Small intestine (tissue), 7 donors: ENCODE data around the gene EXD3. TPM values are rescaled to one million over a fixed set of nuclear protein-coding genes. Genes with fewer than 3 reads are reported as not detected.
A peak's percentile ranks its signal among the peaks of the same experiment; 100 is the strongest.

Source experiments
- DNase-seq, 2 donors: peaks; one replicate each; pipeline versions ENCODE4 v3.0.0 to v3.0.0-alpha.2; 2013
- FAIRE-seq: peaks from 2 replicates; lab custom pipeline; 2012; peaks lifted over from hg19 to GRCh38; lab: Jason Lieb, UNC
- H3K27ac ChIP-seq, 3 donors: one replicate each; pipeline ENCODE4 v1.5.1; 2013; ENCODE audit warnings: low read length in 2 of 3, mild to moderate bottlenecking in 2 of 3, control low read depth in 1 of 3, inconsistent platforms in 1 of 3, low read depth in 1 of 3, moderate library complexity in 1 of 3
- H3K27me3 ChIP-seq, 3 donors: one replicate each; pipeline ENCODE4 v1.6.1; 2013; ENCODE audit warnings: low read length in 3 of 3, inconsistent platforms in 1 of 3; ENCODE audit not compliant: control insufficient read depth in 3 of 3, insufficient read depth in 3 of 3
- H3K36me3 ChIP-seq, 3 donors: one replicate each; pipeline ENCODE4 v1.6.1; 2013; ENCODE audit warnings: low read length in 3 of 3, inconsistent platforms in 1 of 3, low read depth in 1 of 3, mild to moderate bottlenecking in 1 of 3, moderate library complexity in 1 of 3; ENCODE audit not compliant: control insufficient read depth in 3 of 3, insufficient read depth in 2 of 3
- H3K4me1 ChIP-seq, 3 donors: one replicate each; pipeline ENCODE4 v1.6.1; 2013; ENCODE audit warnings: low read length in 2 of 3, inconsistent platforms in 1 of 3, low read depth in 1 of 3, mild to moderate bottlenecking in 1 of 3, moderate library complexity in 1 of 3; ENCODE audit not compliant: control insufficient read depth in 3 of 3, insufficient read depth in 2 of 3
- H3K4me3 ChIP-seq, 3 donors: one replicate each; pipeline ENCODE4 v1.5.1; 2013; ENCODE audit warnings: low read length in 3 of 3, control low read depth in 1 of 3, inconsistent platforms in 1 of 3, low read depth in 1 of 3, mild to moderate bottlenecking in 1 of 3, moderate library complexity in 1 of 3
- H3K9me3 ChIP-seq, 2 donors: one replicate each; pipeline ENCODE4 v1.6.1; 2013; ENCODE audit warnings: low read depth in 1 of 2, low read length in 1 of 2; ENCODE audit not compliant: control insufficient read depth in 2 of 2, insufficient read depth in 1 of 2
- WGBS, 3 donors: extraction: QIAGEN DNeasy Blood & Tissue Kit; methylation state at CpG; one replicate each; pipeline ENCODE4 v1.1.7; 2013; 5-methylcytosine and 5-hydroxymethylcytosine counted together
- polyA plus RNA-seq, 4 donors: library from polyadenylated mRNA; stranded (reverse) in 3 of 4; unstranded in 1 of 4; fragments of 200-250 nt in 3 of 4; fragments of 120-200 nt in 1 of 4; gene quantifications; one replicate each; pipeline versions ENCODE4 v1.2.1 to v1.2.3, GENCODE V29; 2013
- donor health status: healthy with polysubstance abuse.
- donor health status: control.
- donor health status: control.
- donor health status: Bipolar disorder and iron deficiency.
- donor health status: healthy.

EXD3 gene
- polyA plus RNA-seq, 4 donors = 15.0 to 47.8 (median 32.4) TPM

DNA sequence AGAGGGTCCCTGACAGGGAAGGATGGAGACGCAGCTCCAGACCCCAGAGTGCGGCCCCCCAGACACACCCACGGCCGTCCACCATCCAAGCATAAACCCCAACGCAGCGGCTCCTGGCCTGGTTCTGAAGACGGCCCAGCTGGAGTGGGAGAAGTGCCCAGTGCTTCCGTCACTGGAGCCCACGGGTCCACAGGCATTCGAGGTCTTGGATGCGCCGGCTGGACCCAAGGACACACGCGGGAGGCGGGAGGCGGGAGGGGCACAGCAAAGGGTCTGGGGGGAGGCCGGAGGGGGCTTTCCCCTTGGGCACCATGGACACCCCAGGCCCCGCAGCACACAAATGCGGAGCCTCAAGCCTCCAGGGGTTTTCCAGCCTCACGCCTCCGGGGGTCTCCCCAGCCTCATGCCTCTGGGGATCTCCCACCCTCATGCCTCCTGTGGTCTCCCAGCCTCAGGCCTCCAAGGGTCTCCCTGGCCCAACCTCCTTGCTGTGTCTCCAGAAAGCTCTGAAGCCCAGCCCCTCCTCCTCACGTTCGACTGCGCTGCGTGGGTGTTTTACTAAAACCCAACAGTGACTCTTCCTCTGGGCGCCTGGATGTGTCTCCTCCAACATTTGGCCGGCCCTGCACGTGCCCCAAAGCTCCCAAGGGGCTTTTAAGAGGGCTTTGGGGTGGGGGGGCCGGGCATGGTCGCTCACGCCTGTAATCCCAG is 15.2 kb downstream of the EXD3 start:
- no peak overlapping the region for H3K4me3 ChIP-seq
- H3K27me3 ChIP-seq = no peaks in the 10 kb centered on the region
- peaks cover 0 to 45% (median 0%) of the 10 kb centered on the region in 3 donors for H3K36me3 ChIP-seq
- no peaks in the 10 kb centered on the region for H3K9me3 ChIP-seq
- DNase-seq = no peak
- peak overlapping the region in 1 of 3 donors; percentile 69 for H3K27ac ChIP-seq
- peaks cover 0 to 20% (median 4%) of the 10 kb centered on the region in 3 donors for H3K4me1 ChIP-seq
- no peak for FAIRE-seq
- WGBS, 3 donors = 58 to 65% (median 64%) methylated on average over 30 to 31 of the region's 31 CpGs

DNA sequence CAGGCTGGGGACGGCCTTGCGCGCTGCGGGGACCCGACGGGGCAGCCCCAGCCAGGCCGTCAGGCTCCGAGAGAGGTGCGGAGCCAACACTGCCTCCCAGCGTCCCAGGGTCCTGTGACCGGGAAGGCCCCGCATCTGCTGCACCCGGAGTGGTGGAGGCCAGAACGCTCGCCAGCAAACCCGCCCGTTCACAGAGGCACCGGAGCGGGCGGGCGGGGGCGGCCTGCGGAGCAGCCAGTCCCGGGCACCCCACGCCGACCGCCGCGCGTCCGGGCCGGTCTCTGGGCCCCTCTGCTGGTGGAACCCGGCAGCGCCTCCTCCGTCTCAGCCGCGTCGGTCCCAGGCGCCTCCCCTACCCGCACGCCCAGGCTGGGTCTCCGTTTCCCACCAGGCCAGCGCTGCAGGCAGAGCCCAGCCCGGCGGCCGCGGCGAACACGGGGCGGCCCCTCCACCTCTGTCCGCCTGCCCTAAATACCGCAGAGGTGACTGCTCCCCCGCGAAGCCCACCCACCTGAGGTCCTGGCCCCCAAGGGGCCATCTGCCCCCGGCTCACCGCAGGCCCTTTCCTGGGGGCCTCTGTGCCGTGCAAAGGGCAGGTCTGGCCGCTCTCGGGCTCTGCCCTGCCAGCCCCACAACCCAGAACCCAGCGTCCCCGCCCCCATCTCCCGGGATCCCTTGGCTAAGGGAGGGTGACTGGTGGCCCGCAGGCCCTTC is 15.9 kb downstream of the EXD3 start:
- no peak for FAIRE-seq
- peaks cover 0 to 23% (median 3%) of the 10 kb centered on the region in 3 donors for H3K4me1 ChIP-seq
- peak overlapping the region in 1 of 3 donors; percentile 69 for H3K27ac ChIP-seq
- no peaks in the 10 kb centered on the region for H3K9me3 ChIP-seq
- DNase-seq = peak; percentile 68 to 92
- peak overlapping the region in 2 of 3 donors; percentile 38 to 43 for H3K4me3 ChIP-seq
- no peaks in the 10 kb centered on the region for H3K27me3 ChIP-seq
- peaks cover 0 to 43% (median 0%) of the 10 kb centered on the region in 3 donors for H3K36me3 ChIP-seq
- 3 to 10% (median 5%) methylated on average over 32 to 63 of the region's 63 CpGs for WGBS, 3 donors

DNA sequence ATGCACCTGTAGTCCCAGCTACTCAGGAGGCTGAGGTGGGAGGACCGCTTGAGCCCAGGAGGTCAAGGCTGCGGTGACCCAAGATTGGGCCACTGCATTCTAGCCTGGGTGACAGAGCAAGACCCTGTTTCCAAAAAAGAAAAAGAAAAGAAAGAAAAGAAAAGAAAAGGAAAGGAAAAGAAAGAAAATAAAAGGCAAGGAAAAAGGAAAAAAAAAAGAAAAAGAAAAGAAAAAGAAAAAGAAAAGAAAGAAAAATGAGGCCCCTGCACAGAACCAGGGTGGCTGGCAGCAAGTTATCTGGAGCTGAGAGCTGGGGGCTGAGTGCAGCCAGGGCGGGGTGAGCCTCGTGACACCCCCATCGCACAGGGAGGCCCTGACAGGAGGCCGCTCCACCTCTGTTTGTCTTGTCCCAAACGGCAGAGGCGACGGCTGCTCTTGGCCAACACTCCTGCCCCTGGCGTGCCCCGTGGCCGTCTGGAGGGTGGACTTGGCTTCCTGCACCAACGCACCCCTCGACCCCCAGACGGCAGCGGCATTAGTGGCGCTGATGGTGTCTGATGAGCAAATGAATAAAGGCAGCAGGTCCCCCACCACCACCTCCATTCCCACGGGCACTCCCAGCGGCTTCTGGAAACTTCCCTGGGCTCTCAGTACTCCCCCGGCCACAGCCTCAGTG is 16.7 kb downstream of the EXD3 start:
- Histone ChIP-seq H3K27ac (peak overlapping the region in 1 of 3 donors; percentile 42), H3K27me3 (no peaks in the 10 kb centered on the region), H3K4me1 (peaks cover 0 to 23% (median 0%) of the 10 kb centered on the region in 3 donors), H3K36me3 (peaks cover 0 to 40% (median 0%) of the 10 kb centered on the region in 3 donors), H3K4me3 (peak overlapping the region in 2 of 3 donors; percentile 38 to 43), H3K9me3 (no peaks in the 10 kb centered on the region)
- DNase-seq = peak in 1 of 2 donors; percentile 86
- FAIRE-seq = no peak
- 43 to 61% (median 51%) methylated on average over 18 to 20 of the region's 20 CpGs for WGBS, 3 donors

DNA sequence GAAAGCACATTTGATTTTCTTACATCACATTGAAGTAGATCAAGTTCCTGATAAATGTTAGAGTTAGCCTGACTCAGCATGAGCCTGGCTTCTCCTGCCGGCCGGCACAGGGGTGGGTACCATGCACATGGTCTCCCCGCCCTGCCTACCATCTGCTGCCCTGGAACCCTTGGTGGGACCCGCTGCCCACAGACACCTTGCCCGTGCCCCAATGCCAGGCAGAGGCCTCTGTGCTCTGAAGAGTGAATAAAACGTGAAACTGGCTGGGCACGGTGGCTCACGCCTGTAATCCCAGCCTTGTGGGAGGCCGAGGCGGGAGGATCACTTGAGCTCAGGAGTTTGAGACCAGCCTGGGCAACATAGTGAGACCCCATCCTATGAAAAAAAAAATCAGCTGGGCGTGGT is 17.3 kb downstream of the EXD3 start:
- WGBS, 3 donors = 90 to 92% (median 92%) methylated on average over 11 of the region's 11 CpGs
- DNase-seq (no peak), FAIRE-seq (no peak)
- Histone ChIP-seq H3K4me3 (no peak overlapping the region), H3K4me1 (peaks cover 0 to 23% (median 0%) of the 10 kb centered on the region in 3 donors), H3K27me3 (no peaks in the 10 kb centered on the region), H3K36me3 (peaks cover 0 to 37% (median 0%) of the 10 kb centered on the region in 3 donors), H3K27ac (peak overlapping the region in 1 of 3 donors; percentile 42), H3K9me3 (no peaks in the 10 kb centered on the region)

DNA sequence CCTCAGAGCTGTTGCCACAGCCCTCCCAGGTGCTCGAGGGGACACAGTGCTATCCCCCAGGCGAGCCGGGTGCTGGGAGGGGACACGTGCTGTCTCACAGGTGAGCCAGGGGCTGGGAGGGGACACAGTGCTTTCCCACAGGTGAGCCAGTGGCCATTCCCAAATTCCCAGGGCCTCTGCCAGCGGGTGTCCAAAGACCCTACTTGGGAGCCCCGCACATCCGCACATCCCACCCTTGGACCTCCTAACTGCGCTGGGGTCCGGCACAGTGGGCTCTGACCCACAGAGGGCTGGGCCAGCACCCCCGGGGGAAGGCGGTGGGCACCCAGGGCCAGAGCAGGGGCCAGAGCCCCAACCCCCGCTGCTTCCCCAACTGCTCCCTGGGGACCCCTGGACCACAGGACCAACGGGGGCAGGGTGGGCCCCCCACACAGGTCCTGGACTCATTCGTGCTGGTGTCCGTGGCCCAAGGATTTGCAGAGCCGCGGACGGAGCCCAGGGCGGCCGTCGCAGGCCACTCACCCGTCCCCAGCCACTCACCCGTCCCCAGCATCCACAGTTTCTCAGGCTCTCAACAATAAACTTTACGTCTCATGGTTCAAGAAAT is 17.9 kb downstream of the EXD3 start:
- Histone ChIP-seq H3K4me1 (peaks cover 0 to 24% (median 0%) of the 10 kb centered on the region in 3 donors), H3K36me3 (peaks cover 0 to 34% (median 0%) of the 10 kb centered on the region in 3 donors), H3K27ac (no peak overlapping the region), H3K9me3 (no peaks in the 10 kb centered on the region), H3K27me3 (no peaks in the 10 kb centered on the region), H3K4me3 (no peak overlapping the region)
- WGBS, 3 donors = 91 to 97% (median 96%) methylated on average over 22 to 24 of the region's 24 CpGs
- no peak for DNase-seq
- no peak for FAIRE-seq

DNA sequence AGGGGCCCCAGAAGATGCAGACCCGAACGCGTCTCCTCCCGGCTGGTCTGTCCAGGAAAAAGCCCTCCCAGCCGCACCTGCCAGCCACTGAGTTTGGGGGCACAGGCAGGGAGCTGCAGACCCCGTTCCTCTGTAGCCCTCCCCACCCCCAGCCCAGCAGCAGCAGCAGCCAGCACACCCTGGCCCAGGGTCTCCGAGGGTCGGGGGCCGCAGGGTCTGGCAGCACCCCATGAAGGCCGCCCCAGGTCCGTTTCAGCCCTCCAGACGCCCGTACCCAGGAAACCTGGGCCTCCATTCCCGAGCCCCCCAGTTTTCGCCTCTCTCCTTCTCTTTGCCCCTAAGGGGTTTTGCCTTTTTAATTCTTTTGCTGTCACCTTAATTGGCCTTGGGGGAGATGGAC is 19.7 kb downstream of the EXD3 start:
- Histone ChIP-seq H3K4me1 (peaks cover 0 to 37% (median 0%) of the 10 kb centered on the region in 3 donors), H3K27ac (no peak overlapping the region), H3K27me3 (no peaks in the 10 kb centered on the region), H3K36me3 (peaks cover 0 to 34% (median 0%) of the 10 kb centered on the region in 3 donors), H3K4me3 (no peak overlapping the region), H3K9me3 (peaks cover 0 to 8% of the 10 kb centered on the region in 2 donors)
- FAIRE-seq (no peak), DNase-seq (no peak)
- WGBS, 3 donors = 95 to 96% (median 95%) methylated on average over 13 to 15 of the region's 15 CpGs

DNA sequence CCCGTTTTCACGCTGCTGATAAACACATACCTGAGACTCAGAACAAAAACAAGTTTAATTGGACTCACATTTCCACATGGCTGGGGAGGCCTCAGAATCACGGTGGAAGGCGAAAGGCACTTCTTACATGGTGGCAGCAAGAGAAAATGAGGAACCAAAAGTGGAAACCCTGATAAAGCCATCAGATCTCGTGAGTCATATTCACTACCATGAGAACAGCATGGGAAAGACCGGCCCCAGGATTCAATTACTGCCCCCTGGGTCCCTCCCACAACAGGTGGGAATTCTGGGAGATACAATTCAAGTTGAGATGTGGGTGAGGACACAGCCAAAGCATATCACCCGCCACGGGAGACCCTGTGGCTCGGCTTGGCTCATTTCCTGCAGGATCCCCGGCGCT is 20.2 kb downstream of the EXD3 start:
- FAIRE-seq (no peak), DNase-seq (no peak)
- Histone ChIP-seq H3K4me1 (peaks cover 0 to 37% (median 0%) of the 10 kb centered on the region in 3 donors), H3K4me3 (no peak overlapping the region), H3K9me3 (peaks cover 0 to 13% of the 10 kb centered on the region in 2 donors), H3K36me3 (peaks cover 0 to 37% (median 0%) of the 10 kb centered on the region in 3 donors), H3K27me3 (no peaks in the 10 kb centered on the region), H3K27ac (no peak overlapping the region)
- WGBS, 3 donors = 79 to 86% (median 83%) methylated on average over 11 of the region's 11 CpGs
